ENCODE results near the gene FUT7. TPM values are rescaled to one million over a fixed set of nuclear protein-coding genes. Genes with fewer than 3 reads are reported as not detected.

The FUT7 gene
- total RNA-seq, 1 experiment from 2014 or later = not detected

GRCh38 chr9:137034709-137035506 is 3.0 kb upstream of the FUT7 start:
- no peak overlapping the region for H2AFZ ChIP-seq (ENCODE audit: low read length)
- H3K27me3 ChIP-seq (ENCODE audit: insufficient read depth, low read length) = no peaks in the 10 kb centered on the region
- no peak overlapping the region for H3K23ac ChIP-seq (ENCODE audit: insufficient read length, low read depth, low read length)
- no peaks in the 10 kb centered on the region for H4K20me1 ChIP-seq (ENCODE audit: control insufficient read depth, insufficient read depth, insufficient read length)
- no peaks in the 10 kb centered on the region for H3K23me2 ChIP-seq (ENCODE audit: insufficient read length, low read depth, low read length, poor library complexity, severe bottlenecking)
- no peak overlapping the region for H4K5ac ChIP-seq (ENCODE audit: insufficient read length, low read depth, low read length)
- no peak overlapping the region for H3K4me2 ChIP-seq (ENCODE audit: insufficient read depth, insufficient read length, low read length)
- H3T11ph ChIP-seq (ENCODE audit: low read length) = no peak overlapping the region
- H3K27ac Mint-ChIP-seq = no peak overlapping the region
- no peak overlapping the region for H2BK15ac ChIP-seq (ENCODE audit: low read depth, low read length)
- H3K56ac ChIP-seq (ENCODE audit: insufficient read length, low read depth, low read length) = no peak overlapping the region
- no peak overlapping the region for H3K4me3 Mint-ChIP-seq
- H3K4ac ChIP-seq (ENCODE audit: low read depth, low read length) = no peak overlapping the region
- H3K4me1 Mint-ChIP-seq = no peaks in the 10 kb centered on the region; a peak in 1 of 4 replicates
- H2BK20ac ChIP-seq (ENCODE audit: low read depth, low read length, poor library complexity, severe bottlenecking) = no peak overlapping the region
- peaks cover 0 to 12% (median 5%) of the 10 kb centered on the region in 3 experiments; a peak in 5 of 7 replicates for H3K36me3 Mint-ChIP-seq (ENCODE audit: insufficient read depth in 1 of 3, low read depth in 3 of 3)
- no peak overlapping the region for H3K18ac ChIP-seq (ENCODE audit: insufficient read length, low read depth, low read length)
- H3K27me3 Mint-ChIP-seq (ENCODE audit: low read depth) = peaks cover 19% of the 10 kb centered on the region
- WGBS (ENCODE audit: extremely low coverage, insufficient read length, low lambda C conversion rate) = no CpG with 5 or more reads among the region's 24 CpGs
- H3K9me3 ChIP-seq (ENCODE audit: control insufficient read depth, low read depth, low read length) = no peaks in the 10 kb centered on the region
- no peak overlapping the region for H4K8ac ChIP-seq (replicated peaks; ENCODE audit: insufficient read length, low read depth, low read length)
- TF ChIP-seq CTCF (conservative IDR thresholded peaks at IDR 0.05) = peak; percentile 93
- H3K27ac ChIP-seq (ENCODE audit: insufficient read length, low read depth, low read length) = no peak overlapping the region
- no peak overlapping the region for H2BK5ac ChIP-seq (ENCODE audit: insufficient read length, low read length)
- no peaks in the 10 kb centered on the region for H3K4me1 ChIP-seq (ENCODE audit: insufficient read depth, low read length)
- H4K91ac ChIP-seq (ENCODE audit: insufficient read length, low read depth, low read length) = no peak overlapping the region
- no peak overlapping the region for H3K14ac ChIP-seq (ENCODE audit: insufficient read depth, low read length)
- no peaks in the 10 kb centered on the region for H3K79me1 ChIP-seq (ENCODE audit: insufficient read depth, low read depth, low read length, poor library complexity, severe bottlenecking)
- DNase-seq = peak; percentile 91
- no peaks in the 10 kb centered on the region for H3K79me2 ChIP-seq (ENCODE audit: insufficient read depth, low read length)
- no peak overlapping the region for H2AK5ac ChIP-seq (ENCODE audit: insufficient read length, low read length)
- H2BK12ac ChIP-seq (ENCODE audit: insufficient read length, low read depth, low read length) = no peak overlapping the region
- no peak overlapping the region for H2BK120ac ChIP-seq (ENCODE audit: low read depth, low read length, poor library complexity, severe bottlenecking)
- no peak overlapping the region for H3K9ac ChIP-seq (ENCODE audit: extremely low read depth, insufficient read length, low read length)
- H3K9me3 Mint-ChIP-seq = no peaks in the 10 kb centered on the region

Measured in H9 (cell line).